HG03175 (cell line): ENCODE results near the gene CDH26.
"Not testable (repeated sequence)": the region's sequence is repeated elsewhere in the genome, so short reads cannot be mapped to it uniquely, and the experiment has no call there.

Experiments used
- ATAC-seq: cut with Tn5 transposase; IDR thresholded peaks from one replicate; pipeline ENCODE4 v1.9.1; 2021; ENCODE audit warnings: mild to moderate bottlenecking, moderate library complexity; ENCODE audit not compliant: unreplicated experiment

CDH26 gene

GRCh38 chr20:60040471-60041162, 82.4 kb downstream of the CDH26 start:
- no peak for ATAC-seq

GRCh38 chr20:60041436-60042165, 83.4 kb downstream of the CDH26 start:
- ATAC-seq: not testable (repeated sequence)

DNA sequence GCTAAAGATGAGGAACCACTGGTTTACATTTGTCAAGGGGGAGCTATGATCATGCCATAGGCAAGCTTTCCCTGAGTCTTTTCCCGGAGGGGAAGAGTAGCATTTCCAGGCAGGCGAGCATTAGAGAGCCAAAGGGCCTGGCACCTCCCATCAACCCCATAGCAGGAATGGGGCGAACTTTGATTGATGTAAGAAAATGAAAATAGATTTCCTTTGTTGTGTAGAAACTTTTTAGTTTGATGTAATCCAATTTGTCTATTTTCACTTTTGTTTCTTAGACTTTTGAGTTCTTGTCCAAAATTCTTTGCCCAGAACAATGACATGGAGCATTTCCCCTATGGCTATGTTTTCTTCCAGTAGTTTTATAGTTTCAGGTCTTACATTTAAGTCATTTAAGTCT, 85.2 kb downstream of the CDH26 start:
- no peak for ATAC-seq

DNA sequence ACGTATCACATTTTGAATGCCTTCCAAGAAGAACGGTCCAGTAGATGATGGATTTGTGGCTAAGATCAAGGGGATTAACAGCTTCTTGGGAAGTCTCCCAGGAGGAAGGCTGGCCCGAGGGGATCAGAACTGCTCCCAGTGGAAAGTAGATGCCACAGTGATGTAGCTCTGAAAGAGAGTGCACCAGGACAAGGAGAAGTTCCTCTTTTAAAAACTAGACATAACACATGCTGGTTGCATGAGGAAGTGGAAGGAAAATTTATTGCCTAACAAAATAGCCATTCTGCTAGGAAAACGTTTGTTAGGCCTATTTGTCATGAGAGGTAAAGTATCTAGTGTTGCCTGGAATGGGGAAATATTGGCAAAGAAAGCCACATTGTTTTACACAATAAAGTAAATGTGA, 87.8 kb downstream of the CDH26 start:
- ATAC-seq: no peak

DNA sequence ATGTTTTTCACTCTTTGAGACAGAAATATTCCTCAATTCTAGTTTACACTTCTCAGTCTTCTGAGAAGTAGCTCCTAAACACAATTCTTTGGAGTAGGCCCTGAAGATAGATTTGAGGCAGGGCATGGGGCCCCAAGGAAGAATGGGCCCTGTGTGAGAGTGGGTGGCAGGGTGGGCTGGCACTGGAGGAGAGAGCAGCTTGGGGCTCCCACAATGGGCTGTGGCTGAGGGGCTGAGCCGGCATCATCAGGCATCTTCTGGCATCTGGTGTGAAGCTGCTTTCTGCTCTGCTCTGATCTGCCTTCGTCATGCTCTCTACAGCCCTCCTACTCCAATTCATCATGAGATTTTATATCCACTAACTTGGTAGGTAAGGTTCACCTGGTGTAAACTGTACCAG, 88.2 kb downstream of the CDH26 start:
- ATAC-seq: no peak

DNA sequence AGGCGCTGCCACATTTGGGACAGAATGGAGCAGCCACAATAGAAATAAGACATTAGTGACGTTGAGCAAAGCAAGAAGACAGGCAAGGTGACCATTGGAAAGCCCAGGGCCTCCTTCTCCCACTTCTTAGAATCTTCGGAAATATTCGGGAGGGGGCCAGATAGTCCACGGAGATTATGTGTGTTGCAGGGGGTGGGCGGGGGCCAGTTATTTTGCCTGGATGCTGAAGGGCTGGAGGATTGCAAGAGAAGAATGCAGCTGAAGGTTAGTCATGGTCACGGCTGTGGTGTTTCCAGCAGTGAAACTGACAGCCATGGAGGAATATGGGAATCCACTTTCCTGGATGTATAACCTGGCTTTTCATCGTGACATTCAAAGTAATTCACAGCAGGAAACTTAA, 88.6 kb downstream of the CDH26 start:
- ATAC-seq: no peak

DNA sequence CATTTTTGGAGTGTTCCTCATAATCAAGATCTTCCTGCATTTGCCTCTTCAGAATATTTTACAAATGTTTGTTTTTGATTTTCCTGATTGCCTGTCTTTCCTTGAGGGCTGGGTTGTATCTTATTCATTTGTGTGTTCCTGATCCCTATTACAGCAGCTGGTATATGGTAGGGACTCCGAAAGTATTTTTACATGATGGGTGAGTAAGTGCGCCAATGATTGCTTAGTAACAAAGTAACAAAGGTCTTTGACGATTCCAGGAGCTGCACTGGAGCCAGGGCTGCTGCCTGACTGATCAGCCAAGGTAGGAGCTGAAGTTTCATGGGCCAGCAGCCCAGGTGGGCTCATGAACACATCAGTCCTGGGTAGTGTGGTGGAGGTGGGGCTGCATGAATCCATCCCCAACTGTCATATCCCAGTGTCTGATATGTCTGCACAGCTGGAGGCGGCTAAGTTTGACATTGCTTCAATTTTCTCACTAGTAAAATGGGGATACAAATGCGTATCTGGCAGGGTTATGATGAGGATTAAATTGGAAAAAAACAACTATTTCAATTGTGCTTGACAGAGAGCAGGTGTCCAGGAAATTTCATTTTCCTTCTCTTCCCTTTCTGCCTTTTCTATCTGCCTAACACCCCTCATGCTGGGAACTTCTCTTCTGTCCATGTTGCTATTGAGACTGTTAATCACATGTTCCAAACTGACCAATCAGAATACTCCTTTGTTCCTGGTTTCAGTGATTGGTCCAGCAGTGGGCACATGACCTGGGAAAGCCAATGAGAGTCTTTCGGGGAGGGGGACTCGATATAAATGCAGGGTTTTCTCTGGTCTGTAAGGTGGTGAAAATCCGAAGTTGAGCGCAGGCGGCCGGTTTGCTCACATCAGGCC, 90.7 kb downstream of the CDH26 start:
- no peak for ATAC-seq

- ATAC-seq: no peak
Observed at GRCh38 chr20:60049601-60050000, 91.4 kb downstream of the CDH26 start.

GRCh38 chr20:60050193-60050947, 92.1 kb downstream of the CDH26 start:
- ATAC-seq: no peak

DNA sequence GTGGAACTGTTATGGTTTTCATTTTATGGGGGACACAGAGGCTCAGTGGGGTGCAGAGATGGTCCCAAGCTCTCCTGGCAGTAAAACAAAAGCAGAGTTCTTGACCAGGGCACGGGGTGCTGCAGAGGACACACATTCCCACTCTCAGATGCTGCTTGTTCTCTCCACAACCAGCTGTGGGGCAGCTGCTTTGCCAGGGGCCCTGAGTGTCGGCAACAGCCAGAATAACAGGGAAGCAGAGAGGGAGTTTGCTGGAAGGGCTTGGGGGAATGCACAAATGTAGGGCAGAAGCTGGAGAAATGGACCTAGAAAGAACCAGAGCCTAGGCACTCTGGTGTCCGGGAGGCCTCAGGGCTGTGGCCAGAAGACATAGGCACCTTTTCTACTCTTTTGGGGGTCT, 93.7 kb downstream of the CDH26 start:
- ATAC-seq: no peak

- ATAC-seq: no peak
Observed at GRCh38 chr20:60052322-60052721, 94.1 kb downstream of the CDH26 start.

GRCh38 chr20:60053125-60053817, 95.0 kb downstream of the CDH26 start:
- ATAC-seq: no peak

GRCh38 chr20:60053818-60054190, 95.6 kb downstream of the CDH26 start:
- no peak for ATAC-seq

- ATAC-seq: no peak
Observed at GRCh38 chr20:60054716-60055634, 96.8 kb downstream of the CDH26 start.

DNA sequence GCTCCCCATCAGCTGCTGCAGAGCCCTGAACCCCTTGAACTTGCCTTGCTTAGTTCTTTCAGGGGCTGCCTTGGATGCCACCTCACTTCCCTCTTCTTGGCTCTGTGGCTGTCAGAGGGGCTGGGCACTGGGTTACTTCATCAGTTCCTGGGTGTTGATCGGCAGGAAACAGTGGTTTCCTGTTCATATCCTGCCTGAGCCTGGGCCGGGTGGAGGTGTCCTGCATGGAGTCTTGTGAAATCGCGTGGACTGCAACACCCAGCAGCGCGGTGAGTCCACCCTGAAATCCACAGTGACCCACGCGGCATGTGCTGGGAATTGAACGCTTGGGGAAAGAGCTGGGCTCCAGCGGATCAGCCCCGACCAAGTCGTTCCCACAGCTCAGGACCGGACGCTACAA, 97.5 kb downstream of the CDH26 start:
- ATAC-seq: peak; percentile 49

DNA sequence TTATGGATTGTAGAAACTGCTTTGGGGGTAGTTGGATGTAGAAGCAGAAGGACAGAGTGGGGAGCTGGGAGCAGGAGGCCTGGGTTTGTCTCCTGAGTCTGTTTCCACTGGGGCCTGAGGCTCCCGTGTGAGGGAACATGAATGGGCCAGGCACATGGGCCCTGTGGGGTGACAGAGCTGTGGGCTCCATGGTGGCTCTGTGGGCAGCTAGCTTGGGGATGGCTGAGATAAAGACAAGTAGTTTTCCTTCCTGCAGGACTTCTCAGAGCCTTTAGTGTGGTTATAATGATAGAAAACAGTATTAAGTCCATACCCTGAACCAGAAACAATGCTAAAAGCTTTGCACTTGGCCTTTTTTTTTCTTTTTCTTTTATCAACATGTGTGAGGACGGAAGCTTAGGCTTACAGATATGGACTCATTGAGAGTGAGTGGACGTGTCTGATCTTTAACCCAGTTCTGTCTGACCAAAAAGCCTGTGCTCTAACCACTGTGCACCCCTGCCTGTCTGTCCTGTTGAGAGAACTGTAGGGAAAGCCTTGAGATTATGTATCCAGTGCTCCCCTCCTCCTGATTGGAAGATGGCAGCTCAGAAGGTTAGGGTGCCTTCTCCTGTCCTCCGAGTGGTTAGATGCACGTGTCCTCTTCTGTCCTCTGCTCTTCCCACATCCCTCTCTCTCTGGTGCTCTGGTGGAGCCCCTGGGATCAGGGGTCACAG, 98.3 kb downstream of the CDH26 start:
- ATAC-seq: no peak

DNA sequence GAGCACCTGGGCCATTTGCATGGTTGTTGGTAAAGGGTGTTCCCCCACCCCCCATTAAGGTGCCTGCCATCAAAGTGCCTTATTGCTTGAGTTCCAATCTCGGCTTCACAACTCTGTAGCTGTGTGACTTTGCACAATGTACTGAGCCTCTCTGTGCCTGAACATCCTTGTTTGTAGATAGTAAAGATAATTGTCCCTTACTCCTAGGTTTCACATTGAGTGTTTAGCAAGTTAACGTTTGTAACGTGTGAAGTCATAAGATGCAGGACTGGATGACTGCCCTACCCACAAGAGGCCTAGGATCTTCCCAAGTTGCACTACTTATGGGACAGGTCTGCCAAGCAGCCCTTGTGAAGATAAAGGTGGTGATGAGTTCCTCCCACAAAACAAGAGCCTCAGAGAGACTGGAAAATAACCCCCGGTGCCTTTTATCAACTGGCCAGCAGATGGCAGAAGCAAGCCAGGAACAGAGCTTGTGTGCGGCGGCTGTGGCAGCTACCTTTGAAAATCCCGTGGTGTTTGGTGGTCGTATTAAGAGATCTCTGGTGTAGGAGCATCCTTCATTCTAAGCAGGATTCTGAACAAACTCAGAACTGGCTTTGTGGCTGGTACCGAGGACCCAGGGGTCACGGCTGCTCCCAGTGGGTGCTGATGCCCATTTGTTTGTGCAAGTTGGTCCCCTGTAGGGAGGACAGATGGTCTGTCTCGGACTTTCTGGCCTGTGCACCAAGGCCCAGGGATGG, 99.1 kb downstream of the CDH26 start:
- peak; percentile 60 for ATAC-seq
